ENCODE data around the gene ID1.

ID1 gene

GRCh38 chr20:31633339-31633914, 28.3 kb downstream of the ID1 start:
- DNase-seq (ENCODE audit: extremely low spot score): no peak
- POLR2A ChIA-PET: no interaction called here
- CTCF ChIA-PET: interaction anchor here (0.7 to 7.3 kb wide), 38 partner anchors 10 to 218 kb away, joined by 3 to 114 read pairs (median 5); partner anchors contain the start of genes BCL2L1 and ID1
- TF ChIP-seq, protein P1, sequence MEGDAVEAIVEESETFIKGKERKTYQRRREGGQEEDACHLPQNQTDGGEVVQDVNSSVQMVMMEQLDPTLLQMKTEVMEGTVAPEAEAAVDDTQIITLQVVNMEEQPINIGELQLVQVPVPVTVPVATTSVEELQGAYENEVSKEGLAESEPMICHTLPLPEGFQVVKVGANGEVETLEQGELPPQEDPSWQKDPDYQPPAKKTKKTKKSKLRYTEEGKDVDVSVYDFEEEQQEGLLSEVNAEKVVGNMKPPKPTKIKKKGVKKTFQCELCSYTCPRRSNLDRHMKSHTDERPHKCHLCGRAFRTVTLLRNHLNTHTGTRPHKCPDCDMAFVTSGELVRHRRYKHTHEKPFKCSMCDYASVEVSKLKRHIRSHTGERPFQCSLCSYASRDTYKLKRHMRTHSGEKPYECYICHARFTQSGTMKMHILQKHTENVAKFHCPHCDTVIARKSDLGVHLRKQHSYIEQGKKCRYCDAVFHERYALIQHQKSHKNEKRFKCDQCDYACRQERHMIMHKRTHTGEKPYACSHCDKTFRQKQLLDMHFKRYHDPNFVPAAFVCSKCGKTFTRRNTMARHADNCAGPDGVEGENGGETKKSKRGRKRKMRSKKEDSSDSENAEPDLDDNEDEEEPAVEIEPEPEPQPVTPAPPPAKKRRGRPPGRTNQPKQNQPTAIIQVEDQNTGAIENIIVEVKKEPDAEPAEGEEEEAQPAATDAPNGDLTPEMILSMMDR (IDR thresholded peaks at IDR 0.05; ENCODE audit: control extremely low read depth, extremely low read depth, low read depth, missing control alignments): no peak

GRCh38 chr20:31637660-31638059, 32.6 kb downstream of the ID1 start, which contains the start of gene COX4I2:
Gene COX4I2, plus strand, starts transcription at chr20:31637912. Its CDS starts 1,106 bp downstream, at chr20:31639018.
- ChIA-PET CTCF (interaction anchor here (1.5 to 7.3 kb wide), 2 partner anchors 25 to 86 kb away, joined by 4 to 114 read pairs; partner anchors contain the start of gene BCL2L1), POLR2A (no interaction called here)
- TF ChIP-seq, protein P1 (IDR thresholded peaks at IDR 0.05; ENCODE audit: control extremely low read depth, extremely low read depth, low read depth, missing control alignments): no peak
- no peak for DNase-seq (ENCODE audit: extremely low spot score)

GRCh38 chr20:31638317-31638716, 33.2 kb downstream of the ID1 start:
- no peak for DNase-seq (ENCODE audit: extremely low spot score)
- ChIA-PET CTCF (interaction anchor here (1.5 to 5.1 kb wide), 3 partner anchors 23 to 85 kb away, joined by 4 to 45 read pairs (median 37); partner anchors contain the start of gene BCL2L1), POLR2A (no interaction called here)
- TF ChIP-seq, protein P1 (IDR thresholded peaks at IDR 0.05; ENCODE audit: control extremely low read depth, extremely low read depth, low read depth, missing control alignments): no peak

- TF ChIP-seq, protein P1 (IDR thresholded peaks at IDR 0.05; ENCODE audit: control extremely low read depth, extremely low read depth, low read depth, missing control alignments): no peak
- ChIA-PET CTCF (interaction anchor here (1.5 to 5.1 kb wide), 3 partner anchors 22 to 84 kb away, joined by 4 to 45 read pairs (median 37); partner anchors contain the start of gene BCL2L1), POLR2A (no interaction called here)
- DNase-seq (ENCODE audit: extremely low spot score): no peak
These were observed 33.7 kb downstream of the ID1 start for GRCh38 chr20:31638816-31639215.

DNA sequence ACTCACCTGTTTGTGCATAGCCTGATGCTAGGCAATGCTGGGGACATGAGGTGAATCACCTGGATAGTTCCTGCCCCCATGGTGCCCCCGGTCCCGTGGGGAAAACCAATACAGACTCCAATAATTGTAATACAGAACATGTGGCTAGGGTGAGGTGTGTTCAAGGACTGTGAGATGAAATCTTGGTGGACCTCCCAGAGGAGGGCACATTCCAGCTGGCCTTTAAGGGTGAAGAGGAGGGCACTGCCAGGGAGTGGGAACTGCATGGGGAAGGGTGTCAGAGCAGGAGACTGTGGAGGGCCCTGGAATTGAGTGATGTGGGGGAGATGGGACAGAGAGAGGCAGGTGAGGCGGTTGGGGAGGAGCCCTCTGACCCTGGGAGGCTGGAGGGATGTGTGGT, 35.2 kb downstream of the ID1 start:
- DNase-seq (ENCODE audit: extremely low spot score): no peak
- ChIA-PET CTCF (interaction anchor here (1.0 to 5.1 kb wide), 3 partner anchors 21 to 83 kb away, joined by 5 to 45 read pairs (median 37); partner anchors contain the start of gene BCL2L1), POLR2A (no interaction called here)
- TF ChIP-seq, protein P1 (IDR thresholded peaks at IDR 0.05; ENCODE audit: control extremely low read depth, extremely low read depth, low read depth, missing control alignments): no peak

DNA sequence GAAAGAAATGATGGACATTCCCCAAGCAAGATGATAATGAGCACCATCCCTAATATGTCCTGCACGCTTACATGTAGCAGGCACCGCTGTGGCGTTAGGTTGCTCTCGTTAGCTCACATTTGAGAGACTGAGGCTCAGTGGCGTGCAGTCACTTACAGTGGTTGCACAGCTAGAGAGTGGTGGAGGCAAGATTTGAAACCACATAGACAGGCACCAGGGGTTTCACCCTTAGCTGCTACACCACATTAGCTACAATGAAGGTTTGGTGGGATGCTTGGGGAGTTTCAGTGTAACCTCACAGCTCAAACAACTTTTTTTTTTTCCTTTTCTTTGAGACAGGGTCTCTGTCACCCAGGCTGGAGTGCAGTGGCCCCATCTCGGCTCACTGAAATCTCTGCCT, 36.3 kb downstream of the ID1 start:
- TF ChIP-seq, protein P1 (IDR thresholded peaks at IDR 0.05; ENCODE audit: control extremely low read depth, extremely low read depth, low read depth, missing control alignments): no peak
- ChIA-PET CTCF (interaction anchor here (1.0 to 5.1 kb wide), 5 partner anchors 9 to 82 kb away, joined by 3 to 45 read pairs (median 4); partner anchors contain the start of gene BCL2L1), POLR2A (no interaction called here)
- DNase-seq (ENCODE audit: extremely low spot score): no peak
